Fibroblast of peridontal ligament (primary cell): Measurements from ENCODE around the gene RTTN.
"Not testable (repeated sequence)": the region's sequence is repeated elsewhere in the genome, so short reads cannot be mapped to it uniquely, and the experiment has no call there.

Source experiments
- DNase-seq: peaks from one replicate; pipeline ENCODE4 v3.0.0-alpha.2; 2010; ENCODE audit errors: extremely low read depth

RTTN gene

GRCh38 chr18:69980982-69981804 lies 224.3 kb downstream of the RTTN start:
- no peak for DNase-seq

GRCh38 chr18:69980509-69980908 lies 225.0 kb downstream of the RTTN start:
- no peak for DNase-seq

GRCh38 chr18:69978732-69979715 lies 226.5 kb downstream of the RTTN start:
- DNase-seq: no peak

GRCh38 chr18:69975294-69975693 lies 230.2 kb downstream of the RTTN start:
- DNase-seq: not testable (repeated sequence)

GRCh38 chr18:69974365-69974764 lies 231.1 kb downstream of the RTTN start:
- peak; percentile 27 for DNase-seq

GRCh38 chr18:69969491-69969890 lies 236.0 kb downstream of the RTTN start:
- DNase-seq: peak; percentile 13

GRCh38 chr18:69968039-69968438 lies 237.4 kb downstream of the RTTN start:
- no peak for DNase-seq

- no peak for DNase-seq
These were observed 242.3 kb downstream of the RTTN start for GRCh38 chr18:69963196-69963595.

- DNase-seq: no peak
These were observed 243.8 kb downstream of the RTTN start for GRCh38 chr18:69961718-69962117.

GRCh38 chr18:69958422-69958821 lies 247.1 kb downstream of the RTTN start:
- DNase-seq: no peak

- DNase-seq: no peak
These were observed 247.7 kb downstream of the RTTN start for GRCh38 chr18:69957747-69958146.

GRCh38 chr18:69956665-69957620 lies 248.5 kb downstream of the RTTN start:
- DNase-seq: no peak

- DNase-seq: no peak
These were observed 249.4 kb downstream of the RTTN start for GRCh38 chr18:69956057-69956456.

- no peak for DNase-seq
These were observed 250.6 kb downstream of the RTTN start for GRCh38 chr18:69954719-69955480.

GRCh38 chr18:69953191-69953590 lies 252.3 kb downstream of the RTTN start:
- no peak for DNase-seq
